HG02970 (cell line): Measurements from ENCODE around the gene SESN1.

Source experiments
- ATAC-seq: cut with Tn5 transposase; IDR thresholded peaks from one replicate; pipeline ENCODE4 v1.9.1; 2021; ENCODE audit warnings: mild to moderate bottlenecking, moderate library complexity, moderate number of reproducible peaks; ENCODE audit not compliant: unreplicated experiment, low FRiP score

Gene SESN1

DNA sequence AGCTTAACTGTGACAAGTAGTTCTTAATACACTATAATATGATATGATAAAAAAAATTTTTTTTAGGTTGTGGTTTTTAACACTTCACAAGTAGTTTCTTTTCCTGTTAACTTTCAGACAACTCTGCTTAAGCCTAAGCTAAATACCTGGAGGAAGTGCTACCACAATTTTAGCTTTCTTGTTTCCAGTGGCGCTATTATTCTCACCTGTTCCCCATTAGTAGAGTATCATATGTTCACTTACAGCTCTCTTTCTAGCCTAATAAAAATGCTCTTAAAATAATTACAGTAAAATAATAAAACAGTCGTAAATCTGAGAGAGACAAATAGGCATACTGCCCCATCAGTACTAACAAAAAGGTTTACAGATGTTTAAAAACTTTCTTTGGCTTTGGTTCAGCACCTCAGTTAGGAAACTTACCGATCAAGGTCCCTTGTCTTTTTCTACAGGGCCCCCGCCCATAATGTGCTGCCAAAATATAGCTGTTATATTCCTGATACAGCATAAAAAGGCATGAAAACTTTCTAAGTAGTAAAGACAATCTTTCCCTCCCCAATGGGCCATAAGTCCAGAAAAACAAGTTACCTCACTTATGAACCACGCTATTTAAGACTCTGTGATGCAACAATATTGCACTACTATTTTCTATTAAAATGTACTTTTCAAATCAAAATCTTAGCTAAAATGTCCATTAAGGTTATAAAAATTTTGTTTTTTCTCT, 57.9 kb downstream of the SESN1 start:
- no peak for ATAC-seq

DNA sequence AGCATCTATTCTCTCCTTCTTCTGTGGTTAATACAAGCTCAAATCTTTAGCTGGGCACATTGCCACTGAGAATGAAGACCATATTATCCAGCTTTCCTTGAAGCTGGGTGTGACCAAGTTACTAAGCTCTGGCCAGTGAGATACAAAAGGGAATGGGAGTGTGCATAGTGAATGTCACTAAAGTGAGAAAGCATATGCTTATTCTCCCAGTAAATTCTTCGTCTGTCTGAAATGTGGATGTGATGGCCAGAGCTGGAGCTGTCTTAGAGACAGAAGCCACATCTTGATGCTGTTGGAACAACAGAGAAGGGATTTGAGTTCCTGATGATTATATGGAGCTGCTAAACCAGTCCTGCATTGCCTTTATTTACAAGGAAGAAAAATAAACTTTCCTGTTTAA, 60.1 kb downstream of the SESN1 start:
- no peak for ATAC-seq

- ATAC-seq: no peak
These were observed 61.0 kb downstream of the SESN1 start for GRCh38 chr6:109033655-109034054.

GRCh38 chr6:109031416-109031815, 63.2 kb downstream of the SESN1 start:
- no peak for ATAC-seq

DNA sequence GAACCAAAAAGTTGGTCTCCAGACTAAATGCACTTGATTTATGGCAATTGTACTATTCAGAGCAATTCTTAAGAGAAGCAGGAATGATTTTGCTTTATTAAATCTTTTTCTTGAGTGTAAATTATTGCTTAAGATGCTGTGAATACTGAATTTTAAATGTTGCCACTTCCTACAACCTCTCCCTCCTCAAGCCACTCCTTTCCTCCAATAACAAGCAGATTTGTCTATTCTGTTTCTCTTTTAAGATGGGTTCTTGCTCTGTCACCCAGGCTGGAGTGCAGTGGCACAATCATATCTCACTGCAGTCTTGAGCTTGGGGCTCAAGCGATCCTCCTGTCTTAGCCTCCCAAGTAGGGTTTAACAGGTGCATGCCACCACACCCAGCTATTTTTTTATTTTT, 65.3 kb downstream of the SESN1 start:
- no peak for ATAC-seq

DNA sequence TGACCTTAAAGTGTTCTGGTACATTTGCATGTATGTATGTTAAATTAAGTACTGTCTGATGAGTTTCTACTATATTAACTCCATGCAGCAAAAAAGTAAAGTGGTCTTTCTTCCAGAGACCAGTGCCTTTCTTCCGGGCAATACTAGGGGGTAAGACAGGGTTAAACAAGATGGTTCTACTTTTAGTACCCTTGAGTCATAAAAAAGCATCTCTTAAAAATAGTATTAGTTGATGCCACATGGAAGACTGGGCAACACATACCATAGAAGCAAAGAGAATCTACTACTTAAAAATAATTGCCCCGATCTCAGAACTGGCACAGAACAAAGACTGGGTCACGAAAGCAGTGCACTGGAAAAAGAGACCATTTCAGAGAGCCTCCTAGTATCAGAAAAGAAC, 66.2 kb downstream of the SESN1 start:
- ATAC-seq: no peak

DNA sequence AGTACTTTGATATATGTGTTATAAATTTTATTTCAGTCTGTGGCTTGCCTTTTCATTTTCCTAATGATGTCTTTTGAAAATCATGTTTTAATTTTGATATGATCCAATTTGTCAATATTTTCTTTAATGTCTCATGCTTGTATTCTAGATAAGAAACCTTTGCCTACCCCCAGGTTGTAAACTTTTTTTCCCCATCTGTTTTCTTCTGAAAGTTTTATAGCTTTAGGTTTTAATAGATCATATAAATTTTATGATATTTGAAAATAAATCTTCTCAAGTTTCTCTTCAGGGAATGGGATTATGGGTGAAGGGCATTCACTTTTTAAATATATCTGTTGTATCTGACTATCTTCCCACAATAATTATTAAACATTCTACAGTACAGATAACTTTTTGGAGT, 66.7 kb downstream of the SESN1 start:
- ATAC-seq: no peak

GRCh38 chr6:109025639-109026038, 69.0 kb downstream of the SESN1 start:
- no peak for ATAC-seq

- ATAC-seq: no peak
These were observed 69.9 kb downstream of the SESN1 start for GRCh38 chr6:109024784-109025183.

GRCh38 chr6:109024368-109024767, 70.3 kb downstream of the SESN1 start:
- ATAC-seq: no peak

GRCh38 chr6:109023356-109023925, 71.2 kb downstream of the SESN1 start:
- no peak for ATAC-seq

DNA sequence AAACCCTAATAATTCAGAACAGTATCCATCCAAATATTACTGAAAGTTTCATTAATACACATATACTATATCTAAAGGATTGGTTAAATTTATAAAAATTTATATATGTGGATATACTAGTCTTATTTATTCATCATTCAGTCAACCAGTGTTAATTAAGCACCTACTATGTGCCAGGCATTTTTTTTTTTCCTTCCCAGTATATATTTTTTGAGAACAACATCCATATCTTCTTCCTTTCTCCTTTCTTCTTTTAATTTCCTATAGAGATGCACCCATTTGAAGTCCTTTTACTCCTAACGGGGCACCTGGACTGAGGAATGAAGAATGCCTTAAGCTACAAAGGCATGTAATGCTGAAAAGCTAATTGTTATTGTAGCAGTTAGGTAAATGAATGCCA, 72.8 kb downstream of the SESN1 start:
- no peak for ATAC-seq

DNA sequence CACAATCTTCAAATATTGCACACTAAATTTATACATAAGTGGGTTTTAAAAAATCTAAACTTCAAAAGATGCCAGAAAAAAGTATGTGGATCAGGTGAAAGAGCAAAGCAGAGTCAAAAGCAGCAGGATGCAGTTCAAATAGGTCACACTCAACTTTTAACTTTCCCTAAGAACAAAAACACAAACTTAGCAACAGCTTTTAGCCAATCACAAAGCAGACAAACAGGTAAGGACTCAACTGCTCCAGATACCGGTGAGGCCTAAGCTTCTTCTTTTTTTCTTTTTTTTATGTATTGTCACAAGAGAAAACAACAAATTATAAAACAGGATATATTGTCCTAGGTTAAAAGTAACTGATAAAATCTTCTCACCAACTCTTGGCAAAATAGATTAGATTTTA, 74.7 kb downstream of the SESN1 start:
- no peak for ATAC-seq

DNA sequence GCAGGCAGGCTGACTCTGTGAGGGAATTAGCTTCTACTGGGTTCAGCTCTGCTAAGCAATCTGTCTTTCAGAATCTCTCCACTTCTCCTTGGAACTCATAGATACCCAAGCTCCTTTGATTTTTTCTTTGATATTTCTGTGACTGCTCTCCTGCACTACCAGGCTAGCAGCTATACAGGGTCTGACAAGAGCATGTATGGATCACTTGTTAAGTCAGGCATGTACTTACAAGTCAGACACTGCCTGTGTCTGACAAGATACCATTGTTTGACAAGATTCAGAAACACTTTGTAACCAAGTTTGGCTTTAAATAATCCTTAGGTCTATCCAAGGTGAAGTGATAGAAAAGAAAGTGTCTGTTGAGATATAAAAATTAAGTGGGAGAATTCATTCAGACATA, 79.5 kb downstream of the SESN1 start:
- ATAC-seq: no peak

GRCh38 chr6:109014606-109015005, 80.0 kb downstream of the SESN1 start:
- ATAC-seq: no peak

GRCh38 chr6:109013656-109014305, 80.9 kb downstream of the SESN1 start:
- no peak for ATAC-seq

DNA sequence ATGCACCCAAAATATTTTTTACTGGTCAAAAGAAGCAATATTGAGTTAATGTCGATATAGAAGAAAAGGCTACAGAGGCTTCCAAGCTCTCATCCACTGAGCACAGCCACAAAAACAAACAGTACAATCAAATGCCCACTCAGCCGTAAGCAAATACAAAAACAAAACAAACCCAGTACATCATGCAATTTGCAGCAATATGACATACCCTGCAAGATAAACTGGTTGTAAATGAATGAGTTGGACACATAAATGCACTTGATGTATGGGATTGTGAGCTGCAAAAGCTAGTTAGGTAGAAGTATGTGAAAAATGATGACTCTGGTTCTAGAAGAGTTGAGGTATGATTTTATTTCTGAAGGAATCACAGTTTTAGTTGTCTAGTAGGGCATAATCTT, 83.9 kb downstream of the SESN1 start:
- ATAC-seq: no peak

GRCh38 chr6:109009962-109010704, 84.5 kb downstream of the SESN1 start:
- ATAC-seq: no peak

DNA sequence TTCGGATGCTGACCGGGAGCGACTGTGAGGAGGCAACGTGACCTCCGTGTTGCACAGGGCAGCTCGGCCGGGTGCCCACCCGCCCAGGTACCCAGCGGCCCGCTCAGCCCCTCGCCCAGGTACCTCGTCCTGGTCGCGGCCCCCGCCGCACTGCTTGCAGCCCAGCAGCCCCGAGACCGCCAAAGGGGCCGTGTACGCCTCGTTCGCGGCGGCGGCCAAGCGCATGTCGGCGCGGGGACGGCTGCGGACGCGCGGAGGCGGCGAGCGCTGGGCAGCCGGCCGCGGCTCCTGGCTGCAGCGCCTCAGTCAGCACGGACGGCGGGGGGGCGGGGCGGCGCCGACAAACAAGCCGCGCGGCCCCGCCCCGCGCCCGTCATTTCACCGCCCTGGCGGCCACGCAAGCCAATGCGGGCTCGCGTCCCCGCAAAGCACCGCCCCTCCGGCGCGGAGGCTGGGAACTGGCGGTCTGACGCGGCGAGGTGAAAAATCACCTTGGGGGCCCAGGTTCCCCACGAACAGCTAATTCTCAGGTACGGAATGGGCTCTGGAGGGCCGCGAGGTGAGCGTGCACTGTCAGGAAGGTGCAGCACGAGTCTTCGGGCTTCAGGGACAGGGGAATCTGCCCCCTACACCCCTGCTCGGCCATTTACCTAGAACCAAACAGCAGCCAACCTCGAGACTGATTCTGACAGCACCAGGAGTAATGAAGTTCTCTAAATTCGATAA, 85.2 kb downstream of the SESN1 start:
- ATAC-seq: peak; percentile 95

DNA sequence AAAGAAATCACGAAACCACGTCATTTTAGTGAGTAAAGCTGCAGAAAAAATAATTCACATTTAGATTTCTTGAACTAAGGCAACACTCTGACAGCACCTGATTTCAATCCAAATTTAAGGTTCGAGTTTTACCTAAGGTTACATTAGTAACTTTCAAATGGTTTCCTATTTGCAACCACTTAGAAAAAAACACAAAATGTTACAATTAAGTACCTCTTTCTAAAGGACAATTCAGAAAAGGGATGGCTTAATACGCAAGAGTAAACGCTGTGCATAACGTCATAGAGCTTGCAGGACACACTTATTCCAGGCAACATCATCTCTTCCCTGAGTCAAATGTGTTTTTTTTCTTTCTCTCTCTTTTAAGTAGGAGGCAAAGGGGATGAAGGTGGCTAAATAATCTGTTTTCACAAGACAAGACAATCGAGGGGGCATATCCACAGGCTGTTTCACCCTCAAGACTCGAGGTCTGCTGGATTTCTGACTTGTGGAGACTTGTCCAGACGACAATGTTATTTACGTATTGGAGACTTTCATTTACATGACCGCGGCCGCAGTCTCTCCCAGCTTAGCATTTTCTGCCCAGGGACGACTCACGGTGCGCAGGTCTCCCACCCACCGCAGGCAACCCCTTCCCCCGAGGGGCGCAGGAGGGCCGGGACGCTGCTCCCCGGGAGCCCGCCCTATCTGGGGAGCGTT, 86.0 kb downstream of the SESN1 start:
- peak; percentile 37 for ATAC-seq
